K562 (cell line): ENCODE results near the gene XPO6. TPM values are rescaled to one million over a fixed set of nuclear protein-coding genes. Genes with fewer than 3 reads are reported as not detected.
A peak's percentile ranks its signal among the peaks of the same experiment; 100 is the strongest.

Experiments used
- ATAC-seq: fragments of 200-7000 bp; cut with Tn5 transposase; 3 replicates; pipeline ENCODE4 v1.9.1; 2020; ENCODE audit warnings: moderate library complexity
- BruUV-seq: library from RNA; stranded (reverse); fragments of 400-500 nt; replicated peaks from 2 replicates; lab custom pipeline; 2021; lab: Mats Ljungman, UMichigan
- CTCF ChIA-PET: fragments of 300-600 bp; formaldehyde crosslinking; extraction: SDS; loops from one replicate; lab custom pipeline; 2021; ENCODE audit warnings: low intra/inter-chr PET ratio; lab: Yijun Ruan, JAX
- POLR2A ChIA-PET: fragments of 300-600, 350-650 bp; sonication (Branson Sonifier 250); formaldehyde crosslinking; extraction: SDS; loops from one replicate; lab custom pipeline; 2021; ENCODE audit warnings: antibody characterized with exemption, inconsistent platforms; lab: Yijun Ruan, JAX
- DNase-seq, 4 experiments: peaks; one replicate each; pipeline versions ENCODE4 v3.0.0 to v3.0.0-alpha.2; 2011 to 2018; ENCODE audit warnings: low spot score in 3 of 4, mixed read lengths in 3 of 4; ENCODE audit errors: extremely low read depth in 1 of 4
- FAIRE-seq: peaks from 2 replicates; lab custom pipeline; 2011; peaks lifted over from hg19 to GRCh38; lab: Jason Lieb, UNC
- H2AFZ ChIP-seq: 2 replicates; pipeline ENCODE4 v1.6.0; 2011; ENCODE audit warnings: low read depth, low read length, control low read depth, inconsistent platforms
- H3K27ac ChIP-seq: fragments of 200-600 bp; 3 replicates; pipeline ENCODE4 v1.8.0; 2011; ENCODE audit warnings: low read depth, mild to moderate bottlenecking, control low read depth, inconsistent platforms, low read length, moderate library complexity, mixed read lengths; ENCODE audit errors: extremely low read depth
- H3K27me3 ChIP-seq, 2 experiments: fragments of 300-600 bp in 1 of 2; 2 replicates in 1 of 2; 3 replicates in 1 of 2; pipeline versions ENCODE4 v1.6.0 to v1.8.0; 2011; ENCODE audit warnings: inconsistent platforms in 2 of 2, low read length in 2 of 2, mild to moderate bottlenecking in 1 of 2, mixed read lengths in 1 of 2, moderate library complexity in 1 of 2; ENCODE audit not compliant: control insufficient read depth in 2 of 2, insufficient read depth in 2 of 2
- H3K36me3 ChIP-seq: fragments of 300-600 bp; 3 replicates; pipeline ENCODE4 v1.8.0; 2011; ENCODE audit warnings: mild to moderate bottlenecking, low read length, inconsistent platforms; ENCODE audit not compliant: control insufficient read depth, insufficient read depth
- H3K4me1 ChIP-seq, 2 experiments: fragments of 200-600 bp in 1 of 2; replicated peaks in 1 of 2; 2 replicates in 1 of 2; 3 replicates in 1 of 2; pipeline versions ENCODE4 v1.5.1 to v1.8.0; 2011; ENCODE audit warnings: inconsistent platforms in 2 of 2, low read length in 2 of 2, mild to moderate bottlenecking in 1 of 2, mixed read lengths in 1 of 2, moderate library complexity in 1 of 2; ENCODE audit not compliant: control insufficient read depth in 2 of 2, insufficient read depth in 2 of 2
- H3K4me2 ChIP-seq: 2 replicates; pipeline ENCODE4 v1.6.1; 2011; ENCODE audit warnings: low read length, control low read depth, inconsistent platforms, mixed read lengths; ENCODE audit not compliant: insufficient read depth
- H3K4me3 ChIP-seq: fragments of 200-600 bp; sonication (generic), shearing (Covaris generic); 2 replicates; pipeline ENCODE4 v1.5.1; 2016; ENCODE audit warnings: control low read depth, inconsistent platforms
- H3K79me2 ChIP-seq: fragments of 200-600 bp; 3 replicates; pipeline ENCODE4 v1.8.0; 2011; ENCODE audit warnings: low read length, inconsistent platforms; ENCODE audit not compliant: control insufficient read depth, insufficient read depth
- H3K9ac ChIP-seq, 2 experiments: 2 replicates each; pipeline versions ENCODE4 v1.6.0 to v1.6.1; 2011; ENCODE audit warnings: low read depth in 2 of 2, low read length in 2 of 2, control low read depth in 1 of 2, inconsistent platforms in 1 of 2, mild to moderate bottlenecking in 1 of 2, mixed read lengths in 1 of 2; ENCODE audit not compliant: insufficient read depth in 1 of 2
- H3K9me1 ChIP-seq: one replicate; pipeline ENCODE4 v1.6.0; 2011; ENCODE audit warnings: inconsistent platforms, mild to moderate bottlenecking, low read length, moderate library complexity; ENCODE audit not compliant: control insufficient read depth, insufficient read depth
- H3K9me3 ChIP-seq: replicated peaks from 2 replicates; pipeline ENCODE4 v1.5.1; 2011; ENCODE audit warnings: low read depth, low read length, inconsistent platforms; ENCODE audit not compliant: control insufficient read depth, insufficient read depth
- H4K20me1 ChIP-seq: replicated peaks from 2 replicates; pipeline ENCODE4 v1.6.1; 2011; ENCODE audit warnings: low read length, inconsistent platforms, mixed read lengths; ENCODE audit not compliant: control insufficient read depth, insufficient read depth
- ARID1B ChIP-seq: fragments of 450-650 bp; IDR thresholded peaks from 2 replicates; pipeline ENCODE4 v1.6.1; 2016; ENCODE audit warnings: antibody characterized with exemption, mild to moderate bottlenecking, inconsistent platforms
- CBFA2T2 ChIP-seq: fragments of 450-650 bp; conservative IDR thresholded peaks from 2 replicates; pipeline ENCODE4 v1.6.1; 2017; ENCODE audit warnings: mild to moderate bottlenecking
- DDX20 ChIP-seq: fragments of 450-650 bp; IDR thresholded peaks from 2 replicates; pipeline ENCODE4 v1.6.1; 2016; ENCODE audit warnings: missing genetic modification characterization, low read depth, mild to moderate bottlenecking, missing compliant biosample characterization, moderate library complexity
- ESRRB ChIP-seq: fragments of 250-450 bp; sonication (Bioruptor Pico); IDR thresholded peaks from 2 replicates; pipeline ENCODE4 v1.5.0; 2020; ENCODE audit warnings: mild to moderate bottlenecking, moderate library complexity, borderline replicate concordance
- MAFG ChIP-seq: fragments of 450-650 bp; conservative IDR thresholded peaks from 2 replicates; pipeline ENCODE4 v1.6.1; 2016; ENCODE audit warnings: missing genetic modification characterization, missing compliant biosample characterization
- NCOR1 ChIP-seq: fragments of 450-650 bp; IDR thresholded peaks from 2 replicates; pipeline ENCODE4 v1.6.1; 2016; ENCODE audit warnings: mild to moderate bottlenecking, moderate library complexity
- NONO ChIP-seq, 2 experiments: fragments of 200-400 bp in 1 of 2; fragments of 450-650 bp in 1 of 2; formaldehyde crosslinking in 1 of 2; IDR thresholded peaks; 2 replicates each; pipeline ENCODE4 v1.6.1; 2017; ENCODE audit warnings: low read depth in 2 of 2, mild to moderate bottlenecking in 2 of 2, moderate library complexity in 2 of 2, low read length in 1 of 2
- RBM17 ChIP-seq: fragments of 200-400 bp; formaldehyde crosslinking; IDR thresholded peaks from 2 replicates; pipeline ENCODE4 v1.6.1; 2017; ENCODE audit warnings: low read depth, mild to moderate bottlenecking, low read length, borderline replicate concordance
- TAL1 ChIP-seq: fragments of 450-650 bp; IDR thresholded peaks from 2 replicates; pipeline ENCODE4 v1.6.1; 2016; ENCODE audit warnings: mild to moderate bottlenecking
- TCF3 ChIP-seq: sonication (generic); formaldehyde crosslinking; IDR thresholded peaks from 2 replicates; pipeline ENCODE4 v1.4.0; 2020; ENCODE audit warnings: mild to moderate bottlenecking, missing genetic modification reagents
- TEAD4 ChIP-seq, 2 experiments: sonication (generic) in 1 of 2; formaldehyde crosslinking in 1 of 2; IDR thresholded peaks; 2 replicates each; pipeline versions ENCODE4 v1.6.1 to v1.8.0; 2012 to 2022; ENCODE audit warnings: borderline replicate concordance in 1 of 2, inconsistent platforms in 1 of 2, low read length in 1 of 2, mild to moderate bottlenecking in 1 of 2, missing genetic modification reagents in 1 of 2
- ZBTB8A ChIP-seq: fragments of 450-650 bp; IDR thresholded peaks from 2 replicates; pipeline ENCODE4 v1.6.1; 2018; ENCODE audit warnings: mild to moderate bottlenecking, moderate library complexity; ENCODE audit not compliant: partially characterized antibody
- ZNF518B ChIP-seq: fragments of 250-450 bp; sonication (Bioruptor Pico); IDR thresholded peaks from 2 replicates; pipeline ENCODE4 v1.5.0; 2021; ENCODE audit warnings: mild to moderate bottlenecking, moderate library complexity
- WGBS: fragments of 100-300 bp; shearing (Covaris generic); methylation state at CpG from one replicate; pipeline ENCODE4 v1.1.6; 2016; ENCODE audit warnings: low coverage, mixed read lengths; ENCODE audit not compliant: insufficient coverage; ENCODE audit errors: missing lambda C conversion rate; 5-methylcytosine and 5-hydroxymethylcytosine counted together
- in situ Hi-C: fragments of 300-500 bp; cut with MboI; formaldehyde crosslinking; loops from 4 replicates; pipeline ENCODE4 v1.15.0; 2018; ENCODE audit warnings: inconsistent platforms, mixed read lengths
- intact Hi-C: fragments of 100-400 bp; cut with micrococcal nuclease; formaldehyde crosslinking; loops from 2 replicates; pipeline ENCODE4 v1.14.2; 2022
- polyA plus RNA-seq, 8 experiments: library from polyadenylated mRNA; depleted of rRNA in 4 of 8; stranded (reverse) in 5 of 8; unstranded in 3 of 8; fragments of >200 nt; fragmentation: Nextera tagmentation in 2 of 8; fragmentation: Illumina TruSeq in 1 of 8; extraction: Ambion mirVana in 2 of 8; extraction: Trizol in 1 of 8; gene quantifications; 2 replicates each; pipeline versions ENCODE4 v1.2.1 to v1.2.3, GENCODE V29; 2011 to 2014; ENCODE audit warnings: inconsistent platforms in 1 of 8, missing spikeins in 1 of 8
- total RNA-seq, 7 experiments: library from RNA; depleted of rRNA in 6 of 7; stranded (reverse); fragments of >200 nt in 6 of 7; fragmentation: Illumina TruSeq in 2 of 7; extraction: Trizol in 2 of 7; gene quantifications; 2 replicates each; pipeline versions ENCODE4 v1.2.1 to v1.2.3, GENCODE V29; 2011 to 2021; ENCODE audit warnings: low replicate concordance in 1 of 7
- TF ChIP-seq, protein P1 (sequence below): fragments of 250-450 bp; sonication (Bioruptor Pico); IDR thresholded peaks from 2 replicates; pipeline ENCODE4 v1.4.0; 2020; ENCODE audit warnings: mild to moderate bottlenecking, moderate library complexity

Gene XPO6
- total and polyA plus RNA-seq, 9 of the 15 experiments (the other 6 are each of a cell fraction or from before 2014, with no cell fraction given) = 11.2 to 196 (median 119) TPM

DNA sequence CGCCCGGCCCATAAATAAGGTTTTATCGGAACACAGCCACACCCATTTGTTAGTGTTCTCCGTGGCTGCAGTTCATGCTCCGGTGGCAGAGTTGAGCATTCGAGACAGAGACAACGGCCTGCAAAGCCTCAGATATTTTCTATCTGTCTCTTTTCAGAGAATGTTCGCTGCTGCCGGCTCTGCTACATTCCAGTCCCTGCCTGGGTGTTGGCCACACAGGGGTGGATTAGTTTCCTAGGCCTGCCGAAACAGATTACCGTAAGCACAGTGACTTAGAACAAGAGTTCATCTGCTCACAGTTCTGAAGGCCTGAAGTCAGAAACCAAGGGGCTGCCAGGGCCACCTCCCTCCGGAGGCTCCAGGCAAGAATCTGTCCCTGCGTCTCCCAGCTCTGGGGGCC lies 129.1 kb downstream of the XPO6 start:
- WGBS = 6% methylated on average over 13 of the region's 13 CpGs
- no peak overlapping the region for H3K27ac ChIP-seq
- peak; percentile 80 for FAIRE-seq
- intact Hi-C loops (no loop called here), in situ Hi-C loops (no loop called here)
- no peak overlapping the region for H3K4me3 ChIP-seq
- H2AFZ ChIP-seq = 0 out of 2 replicates have a peak overlapping the region, but pooled peaks have one; percentile 8
- H3K9ac ChIP-seq = peak overlapping the region in 1 of 2 experiments; percentile 74; a peak in 1 of 4 replicates
- H3K9me3 ChIP-seq = no peaks in the 10 kb centered on the region
- no peaks in the 10 kb centered on the region for H3K79me2 ChIP-seq
- no peaks in the 10 kb centered on the region for H3K36me3 ChIP-seq
- H4K20me1 ChIP-seq = peaks cover 3% of the 10 kb centered on the region; the same call in 1 of the 2 replicates
- peak; percentile 84 for ATAC-seq
- H3K4me2 ChIP-seq = peak overlapping the region; percentile 26
- H3K9me1 ChIP-seq = no peaks in the 10 kb centered on the region
- peaks cover 6 to 18% of the 10 kb centered on the region in 2 experiments; a peak in 4 of 5 replicates for H3K4me1 ChIP-seq
- peaks cover 5 to 18% of the 10 kb centered on the region in 2 experiments for H3K27me3 ChIP-seq
- CTCF ChIA-PET = no interaction called here
- DNase-seq = peak; percentile 28 to 72 (median 45)
- BruUV-seq = no TSS peak
- POLR2A ChIA-PET = no interaction called here
- TF ChIP-seq NCOR1 (peak; percentile 56; the same call in 1 of the 2 replicates), TAL1 (peak; percentile 70; the same call in 1 of the 2 replicates), ZBTB8A (no peak), DDX20 (tag) (no peak), NONO (IDR thresholded peaks at IDR 0.05; ENCODE audit: low read depth in 2 of 2, low read length in 1 of 2) (no peak), TCF3 (CRISPR knock-in tag) (peak; percentile 70), ZNF518B (CRISPR knock-in tag) (no peak), ESRRB (CRISPR knock-in tag) (no peak), CBFA2T2 (peak; percentile 69), ARID1B (peak; percentile 62), RBM17 (no peak), TEAD4 (IDR thresholded peaks at IDR 0.05; ENCODE audit: low read length) (peak; percentile 32; the same call in 1 of the 2 replicates), TEAD4 (CRISPR knock-in tag; IDR thresholded peaks at IDR 0.05; ENCODE audit: borderline replicate concordance) (no peak), MAFG (tag) (no peak)
- TF ChIP-seq, protein P1, sequence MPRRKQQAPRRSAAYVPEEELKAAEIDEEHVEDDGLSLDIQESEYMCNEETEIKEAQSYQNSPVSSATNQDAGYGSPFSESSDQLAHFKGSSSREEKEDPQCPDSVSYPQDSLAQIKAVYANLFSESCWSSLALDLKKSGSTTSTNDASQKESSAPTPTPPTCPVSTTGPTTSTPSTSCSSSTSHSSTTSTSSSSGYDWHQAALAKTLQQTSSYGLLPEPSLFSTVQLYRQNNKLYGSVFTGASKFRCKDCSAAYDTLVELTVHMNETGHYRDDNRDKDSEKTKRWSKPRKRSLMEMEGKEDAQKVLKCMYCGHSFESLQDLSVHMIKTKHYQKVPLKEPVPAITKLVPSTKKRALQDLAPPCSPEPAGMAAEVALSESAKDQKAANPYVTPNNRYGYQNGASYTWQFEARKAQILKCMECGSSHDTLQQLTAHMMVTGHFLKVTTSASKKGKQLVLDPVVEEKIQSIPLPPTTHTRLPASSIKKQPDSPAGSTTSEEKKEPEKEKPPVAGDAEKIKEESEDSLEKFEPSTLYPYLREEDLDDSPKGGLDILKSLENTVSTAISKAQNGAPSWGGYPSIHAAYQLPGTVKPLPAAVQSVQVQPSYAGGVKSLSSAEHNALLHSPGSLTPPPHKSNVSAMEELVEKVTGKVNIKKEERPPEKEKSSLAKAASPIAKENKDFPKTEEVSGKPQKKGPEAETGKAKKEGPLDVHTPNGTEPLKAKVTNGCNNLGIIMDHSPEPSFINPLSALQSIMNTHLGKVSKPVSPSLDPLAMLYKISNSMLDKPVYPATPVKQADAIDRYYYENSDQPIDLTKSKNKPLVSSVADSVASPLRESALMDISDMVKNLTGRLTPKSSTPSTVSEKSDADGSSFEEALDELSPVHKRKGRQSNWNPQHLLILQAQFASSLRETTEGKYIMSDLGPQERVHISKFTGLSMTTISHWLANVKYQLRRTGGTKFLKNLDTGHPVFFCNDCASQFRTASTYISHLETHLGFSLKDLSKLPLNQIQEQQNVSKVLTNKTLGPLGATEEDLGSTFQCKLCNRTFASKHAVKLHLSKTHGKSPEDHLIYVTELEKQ (CRISPR knock-in tag) = no peak
